GM21576 (cell line): ENCODE results near the gene MT1X.

Source experiments
- ATAC-seq: cut with Tn5 transposase; IDR thresholded peaks from one replicate; pipeline ENCODE4 v1.9.1; 2021; ENCODE audit warnings: mild to moderate bottlenecking, moderate library complexity; ENCODE audit not compliant: unreplicated experiment

Gene MT1X

DNA sequence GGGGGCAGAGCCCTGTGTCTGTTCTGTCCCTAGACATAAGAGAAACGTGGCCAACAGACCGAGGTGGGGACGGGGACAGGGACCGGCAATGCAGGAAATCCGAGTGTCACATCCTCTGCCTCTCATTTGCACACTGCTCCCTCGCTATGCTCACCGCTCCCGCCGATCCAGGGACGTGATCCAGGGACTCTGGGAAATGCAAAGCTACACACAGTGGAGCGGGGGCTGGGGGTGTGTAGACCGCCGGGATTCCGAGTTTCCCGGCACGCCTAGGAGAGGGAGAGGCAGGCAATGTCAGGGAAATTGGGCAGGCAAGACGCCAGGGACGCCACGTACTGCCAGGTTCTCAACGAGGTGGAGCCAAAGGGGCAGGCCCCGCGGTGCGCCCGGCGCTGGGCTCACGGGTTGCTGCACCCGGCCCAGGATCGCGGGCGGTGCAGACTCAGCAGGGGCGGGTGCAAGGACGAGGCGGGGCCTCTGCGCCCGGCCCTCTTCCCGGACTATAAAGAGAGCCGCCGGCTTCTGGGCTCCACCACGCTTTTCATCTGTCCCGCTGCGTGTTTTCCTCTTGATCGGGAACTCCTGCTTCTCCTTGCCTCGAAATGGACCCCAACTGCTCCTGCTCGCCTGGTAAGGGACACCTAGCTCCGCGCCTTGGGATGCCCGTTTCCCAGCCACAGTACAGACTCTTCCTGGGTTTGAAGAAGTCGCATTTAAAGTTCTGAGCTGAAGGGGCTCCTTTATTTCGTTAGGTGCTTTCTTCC, at the start of gene MT1X:
MT1X (plus strand) TSS at position 532 of the 764 bp plus-strand sequence; CDS start at position 603, 71 bp downstream.
- ATAC-seq = peak; percentile 97

DNA sequence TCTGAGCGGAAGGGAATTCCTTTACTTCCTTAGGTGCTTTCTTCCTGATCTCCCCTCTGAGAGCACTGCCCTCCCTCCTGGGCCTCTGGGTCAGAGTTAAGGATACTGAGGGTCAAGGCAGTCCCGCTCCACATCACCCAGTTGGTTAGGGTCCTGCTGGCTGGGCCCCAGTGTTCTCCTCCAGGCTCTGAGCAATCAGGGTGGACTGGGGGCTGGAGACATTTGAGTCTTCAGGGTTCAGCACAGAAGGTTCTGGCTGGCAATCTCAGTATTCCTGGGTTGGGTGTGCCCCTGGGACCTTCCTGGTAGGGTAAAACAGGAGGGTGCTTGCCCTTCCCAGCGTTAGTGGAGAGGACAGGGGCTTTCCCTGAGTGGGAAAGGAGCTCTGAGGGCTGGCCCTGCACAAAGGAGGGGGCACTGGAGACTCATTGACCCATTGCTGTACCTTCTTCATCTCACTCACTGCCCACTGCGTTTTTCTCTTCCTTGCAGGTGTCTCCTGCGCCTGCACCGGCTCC, 49.4 kb upstream of the MT1X start:
- ATAC-seq = no peak

- no peak for ATAC-seq
Observed at GRCh38 chr16:56633535-56633934, 48.7 kb upstream of the MT1X start.

GRCh38 chr16:56634715-56635440, 47.4 kb upstream of the MT1X start:
- ATAC-seq = no peak

- no peak for ATAC-seq
Observed at GRCh38 chr16:56635441-56635967, 46.8 kb upstream of the MT1X start.

GRCh38 chr16:56636616-56637413, 45.5 kb upstream of the MT1X start:
- no peak for ATAC-seq

GRCh38 chr16:56637814-56638750, 44.2 kb upstream of the MT1X start, which contains the start of gene MT1A:
Gene MT1A, plus strand, starts transcription at chr16:56638666. Its CDS starts 73 bp downstream, at chr16:56638739.
- ATAC-seq = no peak

DNA sequence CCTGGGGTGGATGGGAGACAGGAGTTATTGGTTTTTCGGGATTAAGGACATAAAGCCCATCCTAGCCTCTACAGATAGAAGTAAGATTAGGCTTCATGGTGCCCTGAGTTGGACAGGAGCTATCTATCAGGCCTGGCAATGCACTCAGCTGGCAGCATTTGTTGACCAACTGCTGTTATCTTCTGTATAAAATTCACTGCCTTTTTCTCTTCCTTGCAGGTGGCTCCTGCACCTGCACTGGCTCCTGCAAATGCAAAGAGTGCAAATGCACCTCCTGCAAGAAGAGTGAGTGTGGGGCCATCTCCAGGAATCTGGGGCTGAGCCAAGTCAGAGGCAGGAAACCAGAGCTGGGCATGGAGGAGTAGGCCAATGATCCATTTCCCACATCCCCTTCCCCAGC, 43.2 kb upstream of the MT1X start:
- ATAC-seq = no peak

DNA sequence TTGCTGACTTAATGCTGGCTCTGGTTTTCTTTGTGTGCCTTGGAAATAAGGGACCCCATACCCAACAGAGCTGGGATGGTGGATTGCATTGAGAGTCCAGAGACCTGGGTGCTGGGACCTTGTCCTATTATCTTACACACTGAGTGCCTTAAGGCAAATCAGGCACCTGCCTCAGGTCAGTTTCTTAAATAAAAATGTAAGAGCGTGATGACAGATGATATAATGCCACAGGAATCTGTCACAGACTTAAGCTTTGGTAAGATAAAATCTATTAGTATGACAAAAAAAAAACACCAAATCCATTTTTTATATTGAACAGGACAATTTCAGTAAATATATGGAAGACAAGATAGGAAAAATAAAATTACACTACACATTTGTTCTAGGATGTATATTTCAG, 42.2 kb upstream of the MT1X start:
- no peak for ATAC-seq

DNA sequence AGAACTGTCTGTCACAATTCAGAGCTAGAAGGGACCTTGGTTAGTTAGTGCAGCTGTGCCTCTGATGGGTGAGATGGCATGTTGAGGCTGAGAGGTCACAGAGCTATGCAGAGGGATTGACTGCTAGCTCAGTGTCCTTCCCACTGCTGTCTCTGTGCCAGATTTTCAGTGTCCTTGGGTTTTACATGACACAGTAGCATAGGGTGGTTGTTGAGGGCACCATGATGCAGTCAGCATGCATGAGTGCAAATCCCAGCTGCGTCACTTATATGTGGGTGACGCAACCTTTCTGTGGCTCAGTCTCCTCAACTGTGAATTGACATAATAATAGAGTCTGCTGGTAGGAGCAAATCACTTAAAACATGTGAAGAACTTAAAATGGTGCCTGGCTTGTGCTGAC, 41.1 kb upstream of the MT1X start:
- ATAC-seq = no peak

- no peak for ATAC-seq
Observed at GRCh38 chr16:56643080-56643778, 39.0 kb upstream of the MT1X start.

DNA sequence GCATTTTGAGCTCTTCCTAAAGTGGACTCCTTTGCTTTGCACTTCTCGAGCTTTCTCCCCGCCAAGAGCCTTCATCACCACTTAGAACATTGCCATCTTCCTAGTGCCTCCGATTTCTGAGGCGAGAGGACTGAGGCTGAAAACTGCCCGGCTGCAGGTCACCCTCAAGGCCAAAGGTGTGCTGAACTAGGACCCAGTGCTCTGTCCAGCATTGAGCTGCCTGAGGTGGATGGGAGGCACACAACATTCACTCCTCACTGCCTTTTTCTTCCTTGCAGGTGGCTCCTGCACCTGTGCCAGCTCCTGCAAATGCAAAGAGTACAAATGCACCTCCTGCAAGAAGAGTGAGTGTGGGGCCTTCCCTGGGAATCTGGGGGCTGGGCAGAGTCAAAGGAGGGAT, 38.4 kb upstream of the MT1X start:
- ATAC-seq = no peak

DNA sequence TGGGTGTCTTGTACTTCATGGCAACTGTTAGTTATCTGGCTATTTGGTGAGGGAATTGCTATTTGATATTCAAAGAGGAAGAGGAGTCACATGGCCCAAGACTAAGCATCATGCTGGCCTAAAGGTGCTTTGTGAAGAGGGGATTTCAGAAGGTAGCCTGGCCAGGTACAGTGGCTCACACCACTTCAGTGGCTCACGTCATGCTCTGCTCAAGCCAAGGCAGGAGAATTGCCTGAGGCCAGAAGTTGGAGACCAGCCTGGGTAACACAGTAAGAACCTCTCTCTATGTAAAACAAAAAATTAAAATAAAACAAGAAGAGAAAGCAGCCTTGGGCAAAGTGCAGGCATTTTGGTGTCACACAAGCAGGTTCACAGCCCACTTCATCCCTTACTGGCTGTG, 37.0 kb upstream of the MT1X start:
- no peak for ATAC-seq

GRCh38 chr16:56645838-56646237, 36.4 kb upstream of the MT1X start:
- ATAC-seq = no peak

DNA sequence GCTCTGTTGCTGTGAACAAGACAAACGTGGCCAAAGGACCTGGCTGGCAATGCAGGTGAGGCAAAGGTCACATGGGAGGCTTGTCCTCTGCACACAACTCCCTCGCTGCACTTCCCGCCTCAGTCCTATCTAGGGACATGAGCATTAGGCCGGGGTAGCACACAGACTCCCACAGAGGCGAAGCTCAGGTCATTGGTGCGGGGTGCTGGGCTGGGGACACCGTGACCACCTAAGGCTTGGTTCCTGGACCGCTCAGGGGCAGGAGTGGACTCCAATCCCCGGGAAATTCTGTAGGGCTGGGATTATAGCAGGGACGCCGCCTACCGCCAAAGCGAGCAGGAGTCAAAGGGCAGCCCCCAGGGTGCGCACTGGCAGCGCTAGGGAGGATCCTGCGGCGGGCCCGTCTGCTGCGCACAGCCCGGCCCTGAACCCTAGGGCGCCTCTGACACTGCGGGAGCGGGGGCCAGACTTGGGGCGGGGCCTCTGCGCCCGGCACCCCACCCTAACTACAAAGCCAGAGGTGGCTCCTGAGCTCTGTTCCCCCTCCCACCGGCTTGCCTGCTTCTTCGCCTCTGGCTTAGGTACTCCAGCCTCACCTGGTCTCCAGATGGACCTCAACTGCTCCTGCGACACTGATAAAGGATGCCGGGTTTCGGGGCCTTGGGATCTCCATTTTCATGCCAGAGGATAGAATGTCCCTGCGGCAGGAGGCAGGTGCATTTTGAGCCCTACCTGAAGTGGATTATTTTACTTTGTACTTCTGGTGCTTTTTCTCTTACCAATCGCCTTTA, 34.4 kb upstream of the MT1X start:
- no peak for ATAC-seq

GRCh38 chr16:56649271-56649670, 33.0 kb upstream of the MT1X start:
- ATAC-seq = no peak

DNA sequence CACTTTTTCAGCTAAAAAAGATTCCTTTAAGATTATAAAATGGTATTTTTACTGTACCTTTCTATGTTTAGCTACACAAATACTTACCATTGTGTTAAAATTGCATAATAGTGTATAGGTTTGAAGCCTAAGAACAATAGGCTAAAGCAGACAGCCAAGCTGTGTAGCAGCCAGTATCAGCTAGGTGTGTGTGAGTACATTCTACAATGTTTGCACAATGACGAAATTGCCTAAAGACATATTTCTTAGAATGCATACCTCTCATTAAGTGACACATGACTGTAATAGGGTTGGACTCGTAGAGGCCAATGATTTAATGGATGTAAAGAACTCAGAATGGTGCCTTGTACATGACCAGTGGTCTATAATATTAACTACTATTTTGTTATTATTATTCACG, 32.5 kb upstream of the MT1X start:
- ATAC-seq = no peak

DNA sequence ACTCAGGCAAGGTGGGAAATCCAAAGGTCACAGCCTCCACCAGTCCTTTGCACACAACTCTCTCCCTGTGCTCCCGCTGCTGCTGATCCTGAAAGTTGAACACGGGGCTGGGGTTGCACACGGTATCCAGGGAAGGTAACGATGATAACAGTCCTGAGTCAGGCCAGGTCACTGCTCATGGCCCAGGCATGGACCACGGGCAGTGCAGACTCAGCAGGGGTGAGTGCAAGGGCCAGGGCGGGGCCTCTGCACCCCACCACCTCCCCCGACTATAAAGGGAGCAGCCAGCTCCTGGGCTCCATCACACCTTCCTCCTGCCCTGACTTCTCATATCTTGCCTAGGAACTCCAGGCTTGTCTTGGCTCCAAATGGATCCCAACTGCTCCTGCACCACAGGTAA, 30.7 kb upstream of the MT1X start, which contains the start of gene MT1B:
MT1B (plus strand) TSS at position 301 of the 400 bp plus-strand sequence; CDS start at position 369, 68 bp downstream.
- no peak for ATAC-seq
